Mesendoderm (in vitro differentiated cells): ENCODE results near the gene RRP9.

Experiments used
- DNase-seq: peaks from one replicate; pipeline ENCODE4 v3.0.0; 2013
- H2AK5ac ChIP-seq: 2 replicates; pipeline ENCODE4 v1.6.1; 2013; ENCODE audit warnings: low read length, inconsistent platforms
- H2BK120ac ChIP-seq: 2 replicates; pipeline ENCODE4 v1.6.1; 2013; ENCODE audit warnings: low read depth, mild to moderate bottlenecking, low read length, moderate library complexity, mixed read lengths
- H2BK15ac ChIP-seq: replicated peaks from 2 replicates; pipeline ENCODE4 v1.6.1; 2013; ENCODE audit warnings: low read depth, mild to moderate bottlenecking, moderate library complexity
- H2BK5ac ChIP-seq: 2 replicates; pipeline ENCODE4 v1.6.1; 2013; ENCODE audit warnings: low read length, inconsistent platforms
- H3K18ac ChIP-seq: 2 replicates; pipeline ENCODE4 v1.6.1; 2013; ENCODE audit warnings: mild to moderate bottlenecking, low read length, mixed read lengths
- H3K23ac ChIP-seq: one replicate; pipeline ENCODE4 v1.6.1; 2013; ENCODE audit warnings: low read length
- H3K27ac ChIP-seq: 2 replicates; pipeline ENCODE4 v1.5.1; 2013; ENCODE audit warnings: low read depth, mild to moderate bottlenecking, inconsistent platforms, low read length, moderate library complexity
- H3K27me3 ChIP-seq: 2 replicates; pipeline ENCODE4 v1.6.1; 2013; ENCODE audit warnings: low read length, control low read depth, mild to moderate bottlenecking, inconsistent platforms; ENCODE audit not compliant: insufficient read depth, poor library complexity
- H3K36me3 ChIP-seq: 2 replicates; pipeline ENCODE4 v1.6.1; 2013; ENCODE audit warnings: low read length, inconsistent platforms; ENCODE audit not compliant: control insufficient read depth, insufficient read depth
- H3K4ac ChIP-seq: one replicate; pipeline ENCODE4 v1.6.1; 2013; ENCODE audit warnings: low read depth, mild to moderate bottlenecking, low read length, moderate library complexity
- H3K4me1 ChIP-seq: 2 replicates; pipeline ENCODE4 v1.6.1; 2013; ENCODE audit warnings: low read depth, low read length, inconsistent platforms; ENCODE audit not compliant: control insufficient read depth
- H3K4me2 ChIP-seq: 2 replicates; pipeline ENCODE4 v1.6.1; 2013; ENCODE audit warnings: low read length
- H3K4me3 ChIP-seq: 2 replicates; pipeline ENCODE4 v1.5.1; 2013; ENCODE audit warnings: mild to moderate bottlenecking, low read length
- H3K56ac ChIP-seq: one replicate; pipeline ENCODE4 v1.6.1; 2013; ENCODE audit warnings: low read length
- H3K79me1 ChIP-seq: 2 replicates; pipeline ENCODE4 v1.6.1; 2013; ENCODE audit warnings: low read length, inconsistent platforms
- H3K79me2 ChIP-seq: 2 replicates; pipeline ENCODE4 v1.6.1; 2013; ENCODE audit warnings: mild to moderate bottlenecking, low read length; ENCODE audit not compliant: control insufficient read depth, insufficient read depth
- H3K9ac ChIP-seq: 2 replicates; pipeline ENCODE4 v1.6.1; 2013; ENCODE audit warnings: low read length, inconsistent platforms
- H4K5ac ChIP-seq: one replicate; pipeline ENCODE4 v1.6.1; 2013; ENCODE audit warnings: low read length
- H4K8ac ChIP-seq: one replicate; pipeline ENCODE4 v1.6.1; 2013; ENCODE audit warnings: low read depth, mild to moderate bottlenecking, control low read depth, low read length, moderate library complexity
- WGBS: extraction: QIAGEN DNeasy Blood & Tissue Kit; methylation state at CpG from one replicate; pipeline ENCODE4 v1.1.7; 2013; ENCODE audit warnings: low lambda C conversion rate, missing lambda C conversion rate; ENCODE audit not compliant: insufficient coverage; ENCODE audit errors: extremely low coverage; 5-methylcytosine and 5-hydroxymethylcytosine counted together

The RRP9 gene

DNA sequence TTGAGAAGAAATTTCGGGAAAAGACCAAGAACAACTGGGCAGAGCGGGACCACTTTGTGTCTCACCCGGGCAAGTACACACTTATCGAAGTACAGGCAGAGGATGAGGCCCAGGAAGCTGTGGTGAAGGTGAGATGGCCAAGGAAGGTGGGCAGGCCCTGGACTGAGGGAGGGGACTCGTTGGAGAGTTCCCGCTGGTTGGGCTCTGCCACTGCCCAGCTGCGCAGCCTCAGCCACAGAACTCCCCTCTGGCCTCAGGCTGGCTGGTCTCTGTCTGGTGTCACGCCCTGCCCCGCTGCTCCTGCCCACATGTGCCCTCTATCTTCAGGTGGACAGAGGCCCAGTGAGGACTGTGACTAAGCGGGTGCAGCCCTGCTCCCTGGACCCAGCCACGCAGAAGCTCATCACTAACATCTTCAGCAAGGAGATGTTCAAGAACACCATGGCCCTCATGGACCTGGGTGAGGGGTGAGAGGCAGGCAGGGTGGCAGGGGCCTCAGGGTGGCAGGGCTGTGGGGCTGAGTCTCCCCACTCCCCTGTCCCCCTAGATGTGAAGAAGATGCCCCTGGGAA, 2.8 kb upstream of the RRP9 start:
- H2AK5ac ChIP-seq: no peak overlapping the region
- no CpG with 5 or more reads among the region's 11 CpGs for WGBS
- no peak overlapping the region for H3K4me2 ChIP-seq

DNA sequence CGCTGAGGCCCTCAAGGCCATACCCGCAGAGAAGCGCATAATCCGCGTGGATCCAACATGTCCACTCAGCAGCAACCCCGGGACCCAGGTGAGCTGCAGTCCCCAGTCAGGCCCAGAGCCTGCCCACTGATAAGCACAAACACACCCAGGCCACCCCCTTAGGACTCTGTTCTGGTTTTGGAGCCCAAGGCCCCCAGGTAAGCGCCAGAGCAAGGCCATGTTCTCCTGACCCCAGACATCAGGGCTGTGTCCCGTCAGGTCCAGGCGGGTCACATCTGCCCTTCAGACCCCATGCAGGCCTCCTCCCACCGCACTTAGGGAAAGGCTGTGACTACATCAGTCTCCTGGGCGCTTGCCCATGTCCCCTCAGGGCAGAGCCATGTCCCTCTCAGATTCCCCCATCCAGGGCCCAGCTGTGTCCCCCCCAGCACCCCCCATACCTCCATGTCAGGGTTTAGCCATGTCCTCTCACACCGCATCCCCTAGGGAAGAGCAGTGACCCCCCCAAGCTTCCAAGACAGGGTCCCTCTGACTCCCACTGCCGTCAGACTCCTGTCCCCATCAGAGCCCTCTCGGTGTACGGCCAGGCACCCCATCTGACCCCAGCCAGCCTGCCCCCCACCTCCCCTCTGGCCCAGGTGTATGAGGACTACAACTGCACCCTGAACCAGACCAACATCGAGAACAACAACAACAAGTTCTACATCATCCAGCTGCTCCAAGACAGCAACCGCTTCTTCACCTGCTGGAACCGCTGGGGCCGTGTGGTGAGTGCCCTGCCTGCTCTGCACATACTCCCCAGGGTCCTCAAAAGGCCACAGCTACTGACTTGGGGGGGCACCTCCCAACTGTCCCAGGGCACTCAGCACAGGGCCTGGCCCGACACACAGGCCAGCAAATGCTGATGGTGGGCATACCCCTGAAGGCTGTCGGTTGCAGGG, 2.0 kb upstream of the RRP9 start:
- Histone ChIP-seq H3K27ac (no peak overlapping the region), H3K56ac (no peak overlapping the region), H4K8ac (no peak overlapping the region), H3K27me3 (no peaks in the 10 kb centered on the region), H2BK15ac (no peak overlapping the region), H3K36me3 (no peaks in the 10 kb centered on the region), H3K4me1 (peaks cover 4% of the 10 kb centered on the region), H3K9ac (no peak overlapping the region), H2AK5ac (no peak overlapping the region), H3K4ac (no peak overlapping the region), H3K79me2 (peaks cover 24% of the 10 kb centered on the region), H2BK120ac (no peak overlapping the region), H2BK5ac (no peak overlapping the region), H4K5ac (no peak overlapping the region), H3K79me1 (peaks cover 13% of the 10 kb centered on the region), H3K23ac (no peak overlapping the region), H3K18ac (no peak overlapping the region), H3K4me3 (no peak overlapping the region), H3K4me2 (no peak overlapping the region)
- no peak for DNase-seq
- no CpG with 5 or more reads among the region's 21 CpGs for WGBS

More for the DNA sequence above, 2.8 kb upstream of the RRP9 start:
- Histone ChIP-seq H3K18ac (no peak overlapping the region), H2BK15ac (no peak overlapping the region), H4K5ac (no peak overlapping the region), H3K56ac (no peak overlapping the region), H3K27ac (no peak overlapping the region), H3K23ac (no peak overlapping the region), H3K79me2 (peaks cover 18% of the 10 kb centered on the region), H3K27me3 (no peaks in the 10 kb centered on the region), H3K36me3 (no peaks in the 10 kb centered on the region), H3K9ac (no peak overlapping the region), H3K4ac (no peak overlapping the region), H3K4me3 (no peak overlapping the region), H2BK120ac (no peak overlapping the region), H4K8ac (no peak overlapping the region), H3K4me1 (peaks cover 4% of the 10 kb centered on the region), H2BK5ac (no peak overlapping the region), H3K79me1 (peaks cover 7% of the 10 kb centered on the region)
- no peak for DNase-seq

DNA sequence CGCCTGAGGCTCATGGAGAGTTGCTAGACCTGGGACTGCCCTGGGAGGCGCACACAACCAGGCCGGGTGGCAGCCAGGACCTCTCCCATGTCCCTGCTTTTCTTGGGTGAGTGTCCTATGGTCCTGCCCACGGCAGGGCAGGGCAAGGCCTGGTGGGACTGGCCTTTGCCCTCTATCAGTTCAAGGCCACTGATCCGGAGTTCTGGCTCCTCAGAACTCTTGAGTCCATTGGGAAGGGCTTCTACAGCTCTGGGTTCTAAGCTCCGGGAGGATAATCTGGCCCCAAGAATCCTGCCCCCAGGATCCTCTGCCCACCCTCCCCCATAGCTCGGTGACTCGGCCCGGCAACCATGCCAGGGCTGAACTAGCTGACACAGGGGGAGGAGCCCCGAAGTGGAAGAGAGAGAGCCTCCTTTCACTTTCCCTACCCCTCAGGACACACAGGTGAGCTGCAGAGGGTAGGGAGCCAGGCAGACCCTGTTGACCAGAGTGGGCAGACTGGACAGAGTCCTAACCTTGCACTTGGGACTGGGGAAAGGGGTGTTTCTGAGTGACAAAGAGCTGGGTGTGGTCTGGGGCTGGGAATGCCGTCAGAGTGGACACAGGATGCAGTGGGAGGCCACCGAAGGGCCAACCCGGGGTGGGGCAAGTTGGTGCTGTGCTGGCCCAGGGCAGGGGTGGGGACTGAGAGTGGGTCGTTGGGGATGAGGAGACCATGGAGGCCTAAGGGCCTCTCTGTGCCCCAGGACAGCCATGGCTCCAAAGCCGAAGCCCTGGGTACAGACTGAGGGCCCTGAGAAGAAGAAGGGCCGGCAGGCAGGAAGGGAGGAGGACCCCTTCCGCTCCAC, 1.1 kb upstream of the RRP9 start:
- Histone ChIP-seq H4K8ac (peak overlapping the region; percentile 65), H2BK15ac (no peak overlapping the region), H2AK5ac (peak overlapping the region; percentile 88), H3K4me1 (peaks cover 4% of the 10 kb centered on the region), H3K79me2 (peaks cover 27% of the 10 kb centered on the region), H3K23ac (peak overlapping the region; percentile 48), H3K79me1 (peaks cover 19% of the 10 kb centered on the region), H3K36me3 (no peaks in the 10 kb centered on the region), H3K9ac (peak overlapping the region; percentile 78), H3K56ac (peak overlapping the region; percentile 94), H2BK120ac (no peak overlapping the region), H3K4me2 (peak overlapping the region; percentile 65), H3K27ac (no peak overlapping the region), H2BK5ac (peak overlapping the region; percentile 54), H3K27me3 (no peaks in the 10 kb centered on the region), H3K18ac (peak overlapping the region; percentile 34), H3K4ac (peak overlapping the region; percentile 39), H4K5ac (no peak overlapping the region), H3K4me3 (no peak overlapping the region)
- WGBS: no CpG with 5 or more reads among the region's 17 CpGs
- DNase-seq: peak; percentile 29

DNA sequence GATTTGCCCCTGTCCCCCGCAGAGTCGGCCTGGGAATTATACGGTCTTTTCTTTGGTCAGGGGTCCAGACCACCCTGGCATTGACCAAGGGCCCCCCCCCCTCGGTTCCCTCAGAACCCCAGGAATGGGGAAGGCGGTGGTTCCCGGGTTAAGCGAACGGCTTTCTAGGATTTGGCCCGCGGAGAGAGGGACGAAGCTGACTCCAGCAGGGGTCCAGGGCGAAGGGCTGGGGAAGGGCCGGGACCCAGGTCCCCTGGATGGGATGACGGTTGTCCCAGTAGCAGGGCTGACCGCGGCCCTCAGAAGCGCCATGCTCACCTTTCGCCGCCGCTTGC, 274 bp downstream of the RRP9 start:
- no peak for DNase-seq
- no peak overlapping the region for H3K18ac ChIP-seq
- H2BK5ac ChIP-seq: no peak overlapping the region
- no peak overlapping the region for H3K27ac ChIP-seq
- H3K79me2 ChIP-seq: peaks cover 27% of the 10 kb centered on the region
- H4K8ac ChIP-seq: no peak overlapping the region
- no peak overlapping the region for H4K5ac ChIP-seq
- peak overlapping the region; percentile 65 for H3K4me2 ChIP-seq
- H3K4me1 ChIP-seq: peaks cover 4% of the 10 kb centered on the region
- no peak overlapping the region for H3K23ac ChIP-seq
- peak overlapping the region; percentile 91 for H3K56ac ChIP-seq
- H3K4me3 ChIP-seq: peak overlapping the region; percentile 82
- peaks cover 20% of the 10 kb centered on the region for H3K79me1 ChIP-seq
- H3K9ac ChIP-seq: peak overlapping the region; percentile 68
- H3K36me3 ChIP-seq: peaks cover 6% of the 10 kb centered on the region
- H2AK5ac ChIP-seq: no peak overlapping the region
- no CpG with 5 or more reads among the region's 20 CpGs for WGBS
- no peak overlapping the region for H3K4ac ChIP-seq
- H2BK120ac ChIP-seq: no peak overlapping the region
- no peak overlapping the region for H2BK15ac ChIP-seq
- H3K27me3 ChIP-seq: no peaks in the 10 kb centered on the region

DNA sequence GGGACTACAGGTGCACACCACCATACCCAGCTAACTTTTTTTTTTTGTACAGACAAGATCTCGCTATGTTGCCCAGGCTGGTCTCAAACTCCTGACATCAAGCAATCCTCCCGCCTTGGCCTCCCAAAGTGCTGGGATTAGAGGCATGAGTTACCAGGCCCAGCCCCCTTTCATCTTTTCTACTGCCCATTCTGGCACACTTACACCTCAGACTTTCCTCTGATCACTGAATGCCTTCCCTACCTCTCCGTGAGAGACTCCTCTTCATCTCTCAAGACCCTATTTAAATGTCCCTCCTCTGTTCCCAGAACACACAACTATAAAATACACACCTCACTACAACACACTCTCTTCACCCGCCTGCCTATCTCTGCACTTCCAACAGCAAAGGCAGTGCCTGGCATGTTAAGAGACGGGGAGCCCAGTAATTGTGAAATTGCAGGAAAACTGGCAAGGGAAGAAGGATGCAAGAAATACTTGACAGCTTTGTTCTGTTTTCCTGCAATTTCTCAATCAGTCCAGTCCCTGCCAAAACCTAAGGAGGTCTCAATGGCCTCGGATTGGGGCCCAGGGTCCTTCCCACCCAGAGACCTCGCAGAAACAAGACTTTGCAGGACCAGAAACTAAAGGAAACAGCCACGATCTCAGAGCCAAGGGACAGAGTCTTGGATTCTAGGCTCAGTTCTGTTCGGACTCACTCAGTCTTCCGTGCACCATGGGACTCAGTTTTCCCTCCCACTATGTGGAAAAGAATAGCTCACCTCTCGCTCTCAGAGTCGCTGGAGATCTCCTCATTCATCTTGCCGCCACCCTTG, 849 bp downstream of the RRP9 start:
- Histone ChIP-seq H2BK15ac (no peak overlapping the region), H3K27ac (no peak overlapping the region), H4K5ac (no peak overlapping the region), H3K79me2 (peaks cover 27% of the 10 kb centered on the region), H2BK5ac (no peak overlapping the region), H2AK5ac (no peak overlapping the region), H3K4me3 (peak overlapping the region; percentile 82), H3K23ac (peak overlapping the region; percentile 67), H4K8ac (no peak overlapping the region), H3K18ac (no peak overlapping the region), H2BK120ac (no peak overlapping the region), H3K9ac (peak overlapping the region; percentile 68), H3K36me3 (peaks cover 10% of the 10 kb centered on the region), H3K4me2 (peak overlapping the region; percentile 65), H3K27me3 (no peaks in the 10 kb centered on the region), H3K4me1 (peaks cover 4% of the 10 kb centered on the region), H3K79me1 (peaks cover 20% of the 10 kb centered on the region), H3K4ac (no peak overlapping the region), H3K56ac (peak overlapping the region; percentile 91)
- WGBS: 100% methylated on average over 1 of the region's 13 CpGs
- peak; percentile 12 for DNase-seq
